Activated naive CD8-positive, alpha-beta T cell treated with anti-CD3 and anti-CD28 coated beads, Interleukin-2, amount 10 ng/mL, durations not matched to agents 7 days and 5 days (primary cell): ENCODE data around the gene RHD. TPM values are rescaled to one million over a fixed set of nuclear protein-coding genes. Genes with fewer than 3 reads are reported as not detected.
"Not testable (repeated sequence)": the region's sequence is repeated elsewhere in the genome, so short reads cannot be mapped to it uniquely, and the experiment has no call there.

Experiments
- ATAC-seq: fragments of 150-1000 bp; cut with Tn5 transposase; one replicate; pipeline ENCODE4 v1.10.0; 2021; ENCODE audit warnings: low read depth, moderate library complexity
- POLR2A ChIA-PET: fragments of 350-600 bp; sonication (Branson Sonifier 250); formaldehyde crosslinking; loops from one replicate; lab custom pipeline; 2021; ENCODE audit warnings: antibody characterized with exemption; lab: Charles Lee
- DNase-seq: peaks from one replicate; pipeline ENCODE4 v3.0.0; 2021
- H3K27ac Mint-ChIP-seq: one replicate; pipeline ENCODE4 v1.8.0; 2022; ENCODE audit warnings: mild to moderate bottlenecking, mixed read lengths
- H3K27me3 Mint-ChIP-seq: one replicate; pipeline ENCODE4 v1.8.0; 2022; ENCODE audit warnings: mild to moderate bottlenecking, moderate library complexity, mixed read lengths
- H3K36me3 Mint-ChIP-seq: one replicate; pipeline ENCODE4 v1.8.0; 2021; ENCODE audit warnings: mild to moderate bottlenecking, mixed read lengths
- H3K4me1 Mint-ChIP-seq: one replicate; pipeline ENCODE4 v1.8.0; 2021; ENCODE audit warnings: mixed read lengths
- H3K4me3 Mint-ChIP-seq: one replicate; pipeline ENCODE4 v1.8.0; 2022; ENCODE audit warnings: mild to moderate bottlenecking, moderate library complexity, mixed read lengths
- H3K9me3 Mint-ChIP-seq: one replicate; pipeline ENCODE4 v1.8.0; 2021; ENCODE audit warnings: mixed read lengths
- total RNA-seq, 2 experiments: library from RNA; stranded (reverse); gene quantifications; one replicate each; pipeline ENCODE4 v1.2.3, GENCODE V29; 2021

Gene RHD
- total RNA-seq, 2 experiments from 2014 or later: not detected

DNA sequence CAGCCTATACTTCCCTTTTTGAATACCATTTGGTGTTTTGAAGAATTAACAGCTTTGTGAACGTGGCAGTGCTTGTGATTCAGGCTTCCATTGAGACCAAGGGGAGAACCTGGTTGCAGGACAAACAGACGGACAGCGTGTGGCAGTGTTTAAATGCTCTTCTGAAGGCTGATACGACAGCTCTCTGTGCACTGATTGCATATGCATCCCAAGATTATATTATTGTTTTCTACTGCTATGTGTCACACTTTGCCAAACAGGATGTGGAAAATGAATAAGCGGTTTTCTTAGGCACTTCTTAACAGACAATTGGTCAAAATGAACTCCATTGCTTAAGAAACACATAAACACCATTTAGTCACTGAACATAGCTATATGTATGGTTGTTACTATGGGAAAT is 57.6 kb downstream of the RHD start:
- H3K4me1 Mint-ChIP-seq, DNase-seq, H3K27ac Mint-ChIP-seq, H3K9me3 Mint-ChIP-seq, H3K36me3 Mint-ChIP-seq, H3K4me3 Mint-ChIP-seq, H3K27me3 Mint-ChIP-seq, POLR2A ChIA-PET: not testable (repeated sequence)
- ATAC-seq: peak; percentile 65

DNA sequence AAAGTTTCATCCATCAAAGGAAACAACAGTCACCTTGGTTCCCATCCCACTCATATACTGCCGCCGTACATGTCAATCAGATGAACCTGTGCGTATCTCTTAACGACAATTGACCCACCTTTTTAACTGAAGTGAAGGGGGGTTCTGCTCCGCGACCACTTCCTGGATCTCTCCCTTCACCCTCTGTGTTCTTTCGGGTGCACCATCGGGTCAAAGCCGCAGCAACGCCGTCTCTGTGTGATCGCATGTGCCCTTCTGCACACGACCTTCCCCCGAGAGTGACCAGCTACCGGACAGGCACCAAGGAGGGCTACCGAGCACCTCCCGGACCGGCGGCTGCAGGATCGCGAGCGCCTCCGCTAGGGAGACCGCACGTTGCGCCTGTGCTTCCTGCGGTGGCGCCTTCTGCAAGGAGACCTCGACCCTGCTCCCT is 64.6 kb downstream of the RHD start:
- not testable (repeated sequence) for H3K9me3 Mint-ChIP-seq

DNA sequence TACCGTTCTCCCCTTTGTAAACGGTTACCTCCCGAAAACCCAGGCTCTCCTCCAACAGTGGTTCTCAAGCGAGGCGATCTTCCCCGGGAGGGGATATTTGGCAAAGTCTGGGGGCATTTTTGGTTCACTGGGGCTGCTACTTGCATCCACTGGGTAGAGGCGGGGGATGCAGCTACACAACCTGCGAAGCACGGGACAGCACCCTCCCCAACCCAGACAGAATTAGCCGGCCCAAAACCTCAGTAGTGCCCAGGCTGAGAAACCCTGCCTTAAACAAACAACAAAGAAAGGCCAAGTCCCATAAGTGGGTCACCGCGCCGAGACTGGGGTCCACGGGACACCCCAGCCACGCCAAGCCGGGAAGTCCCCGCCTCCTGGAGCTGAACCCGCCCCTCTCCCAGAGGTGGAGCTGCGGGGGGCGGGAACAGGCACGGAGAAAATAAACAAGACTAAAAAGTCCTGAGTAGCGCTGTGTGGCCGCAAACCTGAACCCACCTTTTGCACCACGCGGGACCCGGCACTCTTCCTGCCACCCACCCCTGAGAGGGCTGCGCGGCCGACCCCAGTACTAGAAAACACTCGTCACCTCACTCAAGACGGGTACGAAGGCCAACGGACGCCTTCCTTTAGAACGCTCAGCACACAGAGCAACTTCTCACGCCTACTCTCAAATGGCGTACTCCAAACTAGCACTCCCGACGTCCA is 65.3 kb downstream of the RHD start:
- peak overlapping the region; percentile 87 for H3K4me3 Mint-ChIP-seq
- H3K4me1 Mint-ChIP-seq: peaks cover 19% of the 10 kb centered on the region
- POLR2A ChIA-PET: interaction anchor here (1.4 to 2.4 kb wide), 2 partner anchors 90 to 105 kb away, joined by 4 to 9 read pairs; partner anchors contain the start of genes RSRP1 and SYF2
- ATAC-seq (peak; percentile 47), DNase-seq (peak; percentile 58)
- not testable (repeated sequence) for H3K27me3 Mint-ChIP-seq, H3K36me3 Mint-ChIP-seq, H3K9me3 Mint-ChIP-seq
- H3K27ac Mint-ChIP-seq: peak overlapping the region; percentile 97

More for the DNA sequence above, 64.6 kb downstream of the RHD start:
- H3K27me3 Mint-ChIP-seq, H3K36me3 Mint-ChIP-seq, POLR2A ChIA-PET: not testable (repeated sequence)
- Mint-ChIP-seq H3K27ac (peak overlapping the region; percentile 90), H3K4me3 (peak overlapping the region; percentile 93), H3K4me1 (peaks cover 18% of the 10 kb centered on the region)
- peak; percentile 27 for ATAC-seq
- DNase-seq: peak; percentile 53

DNA sequence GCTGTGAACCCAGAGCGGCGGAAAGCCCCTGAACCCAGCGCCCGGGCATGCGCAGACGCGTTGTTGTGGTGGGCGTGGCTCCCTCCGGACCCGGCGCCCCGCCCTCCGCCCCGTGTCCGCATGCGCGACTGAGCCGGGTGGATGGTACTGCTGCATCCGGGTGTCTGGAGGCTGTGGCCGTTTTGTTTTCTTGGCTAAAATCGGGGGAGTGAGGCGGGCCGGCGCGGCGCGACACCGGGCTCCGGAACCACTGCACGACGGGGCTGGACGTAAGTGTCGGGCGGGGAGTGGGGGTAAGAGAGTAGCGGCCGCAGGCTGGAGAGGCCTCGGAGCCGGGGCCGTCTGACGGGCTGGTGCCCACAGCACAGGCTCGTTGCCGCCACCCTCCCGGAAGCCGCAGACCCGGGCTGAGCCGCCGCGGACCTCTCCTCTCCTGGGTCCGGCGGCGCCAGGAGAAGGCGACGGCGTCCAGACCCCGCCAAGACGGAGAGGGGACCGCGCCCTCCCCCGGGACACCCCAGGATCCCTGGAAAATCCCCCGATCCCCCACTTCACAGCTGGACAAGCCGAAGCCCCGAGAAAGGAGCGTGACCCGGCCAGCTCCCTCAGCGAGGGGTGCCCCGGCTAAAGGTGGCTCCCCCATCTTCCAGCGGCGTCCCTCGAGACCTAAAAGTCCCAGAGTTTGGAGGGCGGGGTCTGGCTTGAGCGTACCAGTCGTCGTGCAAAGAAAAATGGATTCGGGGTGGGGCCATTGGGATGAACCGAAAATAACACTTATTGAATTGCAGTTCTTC is 66.1 kb downstream of the RHD start, which contains the start of gene TMEM50A:
Gene TMEM50A (plus strand): TSS at position 147 of the 794 bp plus-strand sequence. CDS start 2,153 bp downstream, outside the sequence.
- DNase-seq (peak; percentile 94), ATAC-seq (peak; percentile 80)
- Mint-ChIP-seq H3K4me3 (peak within 1 kb of the TSS; percentile 93), H3K36me3 (peaks cover 7% of the 10 kb centered on the region), H3K27me3 (no peaks in the 10 kb centered on the region), H3K4me1 (peaks cover 19% of the 10 kb centered on the region), H3K27ac (peak within 1 kb of the TSS; percentile 97), H3K9me3 (no peaks in the 10 kb centered on the region)
- POLR2A ChIA-PET: interaction anchor here (0.7 to 2.4 kb wide), 7 partner anchors 17 to 106 kb away, joined by 3 to 9 read pairs (median 4); partner anchors contain the start of genes MACO1, RSRP1 and SYF2

DNA sequence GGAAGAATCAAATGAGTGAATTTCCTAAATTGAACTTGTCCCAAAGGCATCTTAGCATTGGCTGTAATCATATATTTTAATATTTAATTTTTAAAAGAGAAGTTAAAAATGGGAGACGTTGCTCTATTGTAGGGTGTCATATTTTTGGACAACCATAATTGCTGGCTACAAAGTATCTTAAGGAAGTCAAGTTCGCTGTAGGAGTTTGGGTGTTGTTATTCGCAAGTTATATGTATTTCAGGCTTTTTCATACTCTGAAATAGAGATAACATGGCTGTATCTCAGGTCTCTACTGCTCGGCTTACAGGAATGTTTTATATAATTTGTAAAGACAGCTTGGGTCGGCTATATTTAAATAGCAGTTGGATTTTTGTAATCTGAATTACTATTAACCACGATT is 66.7 kb downstream of the RHD start:
- Mint-ChIP-seq H3K27ac (peak overlapping the region; percentile 97), H3K36me3 (peaks cover 9% of the 10 kb centered on the region), H3K4me3 (peak overlapping the region; percentile 87), H3K27me3 (no peaks in the 10 kb centered on the region), H3K9me3 (no peaks in the 10 kb centered on the region), H3K4me1 (peaks cover 20% of the 10 kb centered on the region)
- no peak for ATAC-seq
- DNase-seq: no peak
- POLR2A ChIA-PET: interaction anchor here (1.1 to 2.4 kb wide), 6 partner anchors 16 to 107 kb away, joined by 3 to 9 read pairs (median 4); partner anchors contain the start of genes RSRP1 and SYF2

DNA sequence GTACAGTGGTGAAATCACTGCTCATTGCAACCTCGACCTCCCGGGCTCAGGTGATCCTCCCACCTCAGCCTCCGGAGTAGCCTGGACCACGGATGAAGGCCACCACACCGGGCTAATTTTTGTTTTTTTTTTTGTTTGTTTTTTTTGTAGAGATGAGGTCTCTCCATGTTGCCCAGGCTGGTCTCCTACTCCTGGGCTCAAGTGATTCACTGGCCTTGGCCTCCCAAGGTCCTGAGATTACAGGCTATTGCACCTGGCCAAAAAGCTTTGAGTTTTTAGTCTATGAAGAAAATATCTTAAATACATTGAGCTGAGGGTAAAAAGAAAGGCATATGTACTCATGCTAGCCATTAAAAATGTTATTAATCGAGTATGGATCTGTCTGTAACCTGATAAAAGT is 69.4 kb downstream of the RHD start:
- H3K4me1 Mint-ChIP-seq: peaks cover 18% of the 10 kb centered on the region
- POLR2A ChIA-PET: interaction anchor here (1.1 to 1.3 kb wide), 2 partner anchors 12 to 94 kb away, joined by 3 to 5 read pairs; partner anchors contain the start of gene RSRP1

DNA sequence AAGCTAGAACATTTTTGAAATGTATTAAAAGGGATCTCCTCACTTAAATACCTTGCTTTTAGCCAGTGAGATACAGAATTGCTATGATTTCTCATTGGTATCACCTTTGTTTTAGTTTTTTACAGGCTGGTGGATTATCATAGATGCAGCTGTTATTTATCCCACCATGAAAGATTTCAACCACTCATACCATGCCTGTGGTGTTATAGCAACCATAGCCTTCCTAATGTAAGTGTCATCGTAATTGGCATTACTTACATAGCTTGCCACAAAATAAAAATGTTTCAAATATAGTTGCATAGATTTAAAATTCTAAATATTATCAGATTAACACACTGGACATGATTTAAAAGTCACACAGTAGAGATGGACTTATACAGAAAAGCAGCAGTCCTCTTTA is 70.5 kb downstream of the RHD start:
- no peaks in the 10 kb centered on the region for H3K9me3 Mint-ChIP-seq
- H3K27me3 Mint-ChIP-seq: no peaks in the 10 kb centered on the region
- DNase-seq: no peak
- H3K4me3 Mint-ChIP-seq: no peak overlapping the region
- POLR2A ChIA-PET: interaction anchor here (1.3 kb wide), 2 partner anchors 96 to 103 kb away, joined by 4 to 5 read pairs; partner anchors contain the start of gene RSRP1
- peaks cover 22% of the 10 kb centered on the region for H3K4me1 Mint-ChIP-seq
- H3K36me3 Mint-ChIP-seq: peaks cover 14% of the 10 kb centered on the region
- H3K27ac Mint-ChIP-seq: no peak overlapping the region
- no peak for ATAC-seq

More for the DNA sequence above, 69.4 kb downstream of the RHD start:
- Mint-ChIP-seq H3K9me3 (no peaks in the 10 kb centered on the region), H3K27me3 (no peaks in the 10 kb centered on the region), H3K4me3 (no peak overlapping the region), H3K27ac (no peak overlapping the region), H3K36me3 (peaks cover 12% of the 10 kb centered on the region)
- ATAC-seq: no peak
- DNase-seq: no peak

DNA sequence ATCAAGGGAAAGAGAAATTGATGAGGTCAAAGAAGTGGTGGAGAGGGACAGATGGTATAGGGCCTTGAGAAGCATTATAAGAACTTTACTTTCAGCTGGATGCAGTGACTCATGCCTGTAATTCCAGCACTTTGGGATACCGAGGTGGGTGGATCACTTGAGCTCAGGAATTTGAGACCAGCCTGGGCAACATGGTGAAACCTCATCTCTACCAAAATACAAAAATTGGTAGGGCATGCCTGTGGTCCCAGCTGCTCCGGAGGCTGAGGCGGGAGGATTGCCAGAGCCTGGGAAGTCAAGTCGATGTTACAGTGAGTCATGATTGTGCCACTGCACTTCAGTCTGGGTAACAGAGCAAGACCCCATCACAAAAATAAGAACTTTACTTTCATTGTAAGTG is 71.6 kb downstream of the RHD start:
- Mint-ChIP-seq H3K36me3 (peaks cover 18% of the 10 kb centered on the region), H3K4me1 (peaks cover 25% of the 10 kb centered on the region), H3K27me3 (no peaks in the 10 kb centered on the region), H3K27ac (no peak overlapping the region), H3K9me3 (no peaks in the 10 kb centered on the region), H3K4me3 (no peak overlapping the region)
- ATAC-seq: no peak
- POLR2A ChIA-PET: no interaction called here
- DNase-seq: no peak

DNA sequence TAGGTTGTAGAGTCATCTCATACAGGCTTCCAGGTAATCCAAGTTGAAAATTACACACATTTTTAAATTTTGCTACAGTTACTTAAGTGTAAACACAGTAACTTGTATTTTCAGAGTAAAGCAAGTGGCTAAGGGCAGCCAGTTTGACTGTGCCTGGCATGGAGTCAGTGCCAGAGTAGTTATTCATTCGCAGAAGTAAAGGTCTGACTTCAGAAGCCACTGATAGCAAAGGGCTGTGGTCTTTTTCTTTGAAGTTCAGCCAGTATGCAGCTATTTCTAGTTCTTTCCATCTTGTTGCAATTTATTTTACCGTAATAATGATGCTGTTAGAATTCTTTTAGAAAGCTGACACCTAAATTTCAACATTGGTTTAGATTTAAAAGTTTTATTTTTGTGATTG is 75.2 kb downstream of the RHD start:
- H3K4me1 Mint-ChIP-seq: peaks cover 9% of the 10 kb centered on the region
- ATAC-seq: no peak
- no peak overlapping the region for H3K27ac Mint-ChIP-seq
- H3K9me3 Mint-ChIP-seq: no peaks in the 10 kb centered on the region
- POLR2A ChIA-PET: interaction anchor here (1.7 kb wide), 1 partner anchor 100 kb away, joined by 4 read pairs; the partner anchor contains the start of gene RSRP1
- H3K27me3 Mint-ChIP-seq: no peaks in the 10 kb centered on the region
- H3K36me3 Mint-ChIP-seq: peaks cover 24% of the 10 kb centered on the region
- no peak for DNase-seq
- H3K4me3 Mint-ChIP-seq: no peak overlapping the region

DNA sequence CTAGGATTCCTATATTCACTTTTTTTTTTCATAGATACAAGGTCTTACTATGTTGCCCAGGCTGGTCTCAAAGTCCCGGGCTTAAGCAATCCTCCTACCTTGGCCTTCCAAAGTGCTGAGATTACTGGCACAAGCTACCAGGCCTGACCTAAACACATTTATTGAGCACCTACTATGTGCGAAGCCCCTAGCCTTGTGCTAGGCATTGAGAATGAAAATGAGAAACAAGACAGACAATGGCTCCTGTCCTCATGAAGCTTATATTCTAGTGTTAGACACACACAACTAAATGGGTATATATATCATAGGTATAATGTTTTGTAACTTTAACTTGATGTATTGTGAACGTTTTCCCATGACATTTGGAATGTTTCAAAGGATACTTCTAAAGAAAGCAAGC is 77.3 kb downstream of the RHD start:
- Mint-ChIP-seq H3K36me3 (peaks cover 25% of the 10 kb centered on the region), H3K9me3 (no peaks in the 10 kb centered on the region), H3K27me3 (no peaks in the 10 kb centered on the region), H3K4me1 (peaks cover 13% of the 10 kb centered on the region), H3K27ac (no peak overlapping the region), H3K4me3 (no peak overlapping the region)
- ATAC-seq (no peak), DNase-seq (no peak)
- POLR2A ChIA-PET: no interaction called here

DNA sequence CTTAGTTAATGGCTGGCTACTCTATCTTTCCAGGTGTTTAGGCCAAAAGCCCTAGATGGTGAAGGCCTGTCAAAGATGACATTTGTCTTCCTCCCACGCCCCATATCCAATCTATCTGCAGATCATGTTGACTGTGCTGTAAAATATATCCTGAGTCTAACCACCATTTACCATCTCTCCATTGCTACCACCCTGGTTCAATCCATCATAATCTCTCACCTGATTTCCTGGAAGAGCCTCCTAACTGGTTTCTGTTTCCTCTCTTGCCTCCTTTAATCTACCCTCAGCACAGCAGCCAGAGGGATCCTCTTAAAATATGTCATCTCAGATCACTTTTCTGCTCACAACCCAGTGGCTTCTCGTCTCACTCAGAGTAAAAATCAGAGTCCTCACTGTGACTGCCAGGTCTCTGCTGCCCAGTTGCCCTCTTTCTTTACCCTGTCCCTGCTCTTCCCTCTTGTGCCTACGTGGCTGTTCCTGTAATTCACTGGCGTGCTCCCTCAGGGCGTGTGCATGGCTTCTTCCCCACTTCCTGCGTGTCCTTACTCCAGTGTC is 83.6 kb downstream of the RHD start:
- H3K27me3 Mint-ChIP-seq: no peaks in the 10 kb centered on the region
- DNase-seq (no peak), ATAC-seq (peak; percentile 56)
- peaks cover 40% of the 10 kb centered on the region for H3K4me1 Mint-ChIP-seq
- H3K9me3 Mint-ChIP-seq: no peaks in the 10 kb centered on the region
- peak overlapping the region; percentile 88 for H3K27ac Mint-ChIP-seq
- peaks cover 45% of the 10 kb centered on the region for H3K36me3 Mint-ChIP-seq
- POLR2A ChIA-PET: interaction anchor here (1.1 kb wide), 1 partner anchor 9 kb away, joined by 3 read pairs; no protein-coding TSS in a partner anchor
- peak overlapping the region; percentile 67 for H3K4me3 Mint-ChIP-seq

DNA sequence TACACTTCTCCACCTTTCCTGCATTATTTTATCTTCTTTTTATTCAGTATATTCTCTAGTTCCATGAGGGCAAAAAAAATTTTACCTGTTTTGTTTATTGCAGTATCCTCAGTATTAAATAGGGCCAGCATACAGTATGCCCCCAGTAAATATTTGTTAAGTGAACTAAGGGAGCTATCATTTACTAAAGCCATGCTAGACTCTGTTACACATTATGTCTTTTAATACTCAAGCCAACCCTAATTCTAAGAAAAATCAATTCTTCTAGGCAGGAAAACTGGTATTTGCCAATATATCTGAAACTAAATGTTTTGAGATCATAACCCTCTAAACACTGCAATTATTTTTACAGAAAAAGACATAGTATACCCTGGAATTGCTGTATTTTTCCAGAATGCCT is 84.1 kb downstream of the RHD start:
- H3K36me3 Mint-ChIP-seq: peaks cover 47% of the 10 kb centered on the region
- H3K4me3 Mint-ChIP-seq: peak overlapping the region; percentile 67
- H3K4me1 Mint-ChIP-seq: peaks cover 44% of the 10 kb centered on the region
- POLR2A ChIA-PET: interaction anchor here (0.5 to 1.1 kb wide), 2 partner anchors 10 to 25 kb away, joined by 3 read pairs; no protein-coding TSS in a partner anchor
- DNase-seq (no peak), ATAC-seq (no peak)
- no peaks in the 10 kb centered on the region for H3K9me3 Mint-ChIP-seq
- H3K27me3 Mint-ChIP-seq: no peaks in the 10 kb centered on the region
- H3K27ac Mint-ChIP-seq: peak overlapping the region; percentile 88

DNA sequence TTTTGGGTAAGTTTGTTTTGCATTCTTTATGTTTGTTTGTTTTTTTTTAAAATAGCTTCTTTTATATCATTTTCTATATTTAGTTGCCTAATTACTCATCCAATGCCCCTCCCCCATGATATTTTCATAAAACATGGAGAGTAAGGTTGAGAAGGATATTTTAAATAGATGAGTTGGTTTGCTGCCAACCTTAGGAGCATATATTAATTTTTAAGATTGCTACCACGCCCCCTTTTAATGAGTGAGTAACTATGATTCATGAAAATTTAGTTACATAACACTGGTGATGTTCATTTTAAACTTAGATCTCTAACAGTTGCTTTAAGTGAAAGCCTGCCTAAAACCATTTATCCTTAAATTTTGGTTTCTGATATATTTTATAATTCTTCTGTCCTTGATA is 84.5 kb downstream of the RHD start:
- peak overlapping the region; percentile 68 for H3K4me3 Mint-ChIP-seq
- DNase-seq (no peak), ATAC-seq (no peak)
- H3K36me3 Mint-ChIP-seq: peaks cover 45% of the 10 kb centered on the region
- no peaks in the 10 kb centered on the region for H3K27me3 Mint-ChIP-seq
- H3K27ac Mint-ChIP-seq: peak overlapping the region; percentile 88
- POLR2A ChIA-PET: interaction anchor here (0.5 to 1.2 kb wide), 5 partner anchors 10 to 320 kb away, joined by 3 to 7 read pairs (median 5); partner anchors contain the start of genes RSRP1 and TMEM50A
- H3K4me1 Mint-ChIP-seq: peaks cover 47% of the 10 kb centered on the region
- no peaks in the 10 kb centered on the region for H3K9me3 Mint-ChIP-seq
